Hematopoietic multipotent progenitor cell treated with erythropoietin and hydrocortisone succinate and interleukin-3 and kit ligand, for 6 days (in vitro differentiated cells): Measurements from ENCODE around the gene CDK14.
"Not testable (repeated sequence)": the region's sequence is repeated elsewhere in the genome, so short reads cannot be mapped to it uniquely, and the experiment has no call there.

Experiments
- DNase-seq: peaks from one replicate; pipeline ENCODE4 v3.0.0-alpha.2; 2015

Gene CDK14

GRCh38 chr7:90723866-90724265, 127.7 kb downstream of the CDK14 start:
- peak; percentile 50 for DNase-seq

GRCh38 chr7:90726120-90726519, 130.0 kb downstream of the CDK14 start:
- DNase-seq = no peak

- DNase-seq = peak; percentile 83
Measured at GRCh38 chr7:90726623-90727022, 130.5 kb downstream of the CDK14 start.

GRCh38 chr7:90727412-90727811, 131.3 kb downstream of the CDK14 start:
- no peak for DNase-seq

- no peak for DNase-seq
Measured at GRCh38 chr7:90728568-90728967, 132.4 kb downstream of the CDK14 start.

GRCh38 chr7:90735611-90736280, 139.6 kb downstream of the CDK14 start:
- DNase-seq = not testable (repeated sequence)

GRCh38 chr7:90736316-90736715, 140.2 kb downstream of the CDK14 start:
- no peak for DNase-seq

GRCh38 chr7:90736968-90737939, 141.1 kb downstream of the CDK14 start:
- no peak for DNase-seq

- no peak for DNase-seq
Measured at GRCh38 chr7:90738249-90738648, 142.1 kb downstream of the CDK14 start.

- DNase-seq = no peak
Measured at GRCh38 chr7:90739716-90740115, 143.6 kb downstream of the CDK14 start.

- no peak for DNase-seq
Measured at GRCh38 chr7:90740386-90740785, 144.3 kb downstream of the CDK14 start.

- no peak for DNase-seq
Measured at GRCh38 chr7:90743626-90744025, 147.5 kb downstream of the CDK14 start.

- DNase-seq = no peak
Measured at GRCh38 chr7:90747516-90747915, 151.4 kb downstream of the CDK14 start.

GRCh38 chr7:90749262-90749661, 153.1 kb downstream of the CDK14 start:
- no peak for DNase-seq

GRCh38 chr7:90749774-90750173, 153.7 kb downstream of the CDK14 start:
- peak; percentile 61 for DNase-seq

GRCh38 chr7:90751595-90751994, 155.5 kb downstream of the CDK14 start:
- no peak for DNase-seq

- DNase-seq = no peak
Measured at GRCh38 chr7:90752051-90752450, 155.9 kb downstream of the CDK14 start.

GRCh38 chr7:90755041-90755440, 158.9 kb downstream of the CDK14 start:
- DNase-seq = no peak

GRCh38 chr7:90756366-90756765, 160.2 kb downstream of the CDK14 start:
- DNase-seq = no peak

- DNase-seq = not testable (repeated sequence)
Measured at GRCh38 chr7:90757565-90757950, 161.4 kb downstream of the CDK14 start.

- DNase-seq = no peak
Measured at GRCh38 chr7:90758933-90759562, 162.9 kb downstream of the CDK14 start.

GRCh38 chr7:90759710-90760109, 163.6 kb downstream of the CDK14 start:
- DNase-seq = no peak

- DNase-seq = no peak
Measured at GRCh38 chr7:90760892-90761291, 164.8 kb downstream of the CDK14 start.

GRCh38 chr7:90761584-90761983, 165.5 kb downstream of the CDK14 start:
- DNase-seq = no peak
